A673 (cell line): Measurements from ENCODE around the gene SUMF1.

Source experiments
- CTCF ChIP-seq: fragments of 300-800, 200-600 bp; sonication (generic); conservative IDR thresholded peaks from 2 replicates; pipeline ENCODE4 v1.5.1; 2017; ENCODE audit warnings: low read depth, mild to moderate bottlenecking, antibody characterized with exemption, low read length, moderate library complexity, mixed read lengths
- EZH2 ChIP-seq: fragments of 200-600 bp; sonication (generic); IDR thresholded peaks from 2 replicates; pipeline ENCODE4 v1.6.1; 2017; ENCODE audit warnings: borderline replicate concordance, low read depth, mild to moderate bottlenecking, mixed read lengths, antibody characterized with exemption, low read length; ENCODE audit not compliant: poor library complexity, severe bottlenecking

- no peak for TF ChIP-seq CTCF
- TF ChIP-seq EZH2 = no peak
Observed at GRCh38 chr3:4394567-4394966, 72.5 kb downstream of the SUMF1 start.
